H1 (cell line): ENCODE data around the gene MS4A8. TPM values are rescaled to one million over a fixed set of nuclear protein-coding genes. Genes with fewer than 3 reads are reported as not detected.

Experiments
- CTCF ChIA-PET: fragments of 300-600 bp; sonication (Branson Sonifier 250); formaldehyde crosslinking; loops from one replicate; lab custom pipeline; 2021; ENCODE audit not compliant: partially characterized antibody; lab: Charles Lee
- POLR2A ChIA-PET: fragments of 300-600 bp; sonication (Branson Sonifier 250); formaldehyde crosslinking; loops from one replicate; lab custom pipeline; 2021; ENCODE audit warnings: inconsistent platforms; ENCODE audit not compliant: partially characterized antibody; lab: Charles Lee
- DNase-seq, 2 experiments: peaks; one replicate each; pipeline versions ENCODE4 v3.0.0 to v3.0.0-alpha.2; 2010 to 2022; ENCODE audit warnings: low spot score in 2 of 2, low read depth in 1 of 2, mixed read lengths in 1 of 2
- FAIRE-seq: peaks from 2 replicates; lab custom pipeline; 2011; peaks lifted over from hg19 to GRCh38; lab: Jason Lieb, UNC
- H2AFZ ChIP-seq: 2 replicates; pipeline ENCODE4 v1.8.1; 2012; ENCODE audit warnings: low read length, inconsistent platforms
- H2AK5ac ChIP-seq: 2 replicates; pipeline ENCODE4 v1.6.1; 2013; ENCODE audit warnings: low read depth, low read length
- H2BK120ac ChIP-seq: replicated peaks from 2 replicates; pipeline ENCODE3; 2013; ENCODE audit warnings: low read depth, low read length, inconsistent platforms
- H2BK12ac ChIP-seq: 2 replicates; pipeline ENCODE4 v1.6.1; 2013; ENCODE audit warnings: low read depth, low read length
- H2BK15ac ChIP-seq: 2 replicates; pipeline ENCODE4 v1.6.1; 2013; ENCODE audit warnings: low read length
- H2BK20ac ChIP-seq: 2 replicates; pipeline ENCODE4 v1.6.1; 2013; ENCODE audit warnings: low read length
- H2BK5ac ChIP-seq: 2 replicates; pipeline ENCODE4 v1.6.1; 2013; ENCODE audit warnings: low read depth, low read length
- H3K14ac ChIP-seq: 2 replicates; pipeline ENCODE4 v1.6.1; 2013; ENCODE audit warnings: inconsistent platforms; ENCODE audit not compliant: insufficient read length
- H3K18ac ChIP-seq: 2 replicates; pipeline ENCODE4 v1.6.1; 2013; ENCODE audit warnings: low read length; ENCODE audit errors: extremely low read depth
- H3K23ac ChIP-seq: 2 replicates; pipeline ENCODE4 v1.6.1; 2013; ENCODE audit warnings: inconsistent platforms; ENCODE audit not compliant: insufficient read length
- H3K23me2 ChIP-seq: 2 replicates; pipeline ENCODE4 v1.6.1; 2013; ENCODE audit warnings: low read depth, low read length
- H3K27ac ChIP-seq: 2 replicates; pipeline ENCODE4 v1.6.1; 2011; ENCODE audit warnings: low read depth, low read length, inconsistent platforms
- H3K27me3 ChIP-seq, 4 experiments: replicated peaks in 1 of 4; 1 replicate in 1 of 4; 2 replicates in 3 of 4; pipeline versions ENCODE4 v1.6.1 to v1.8.1; 2011 to 2013; ENCODE audit warnings: low read length in 3 of 4, mild to moderate bottlenecking in 3 of 4, inconsistent platforms in 2 of 4, mixed read lengths in 2 of 4, moderate library complexity in 1 of 4; ENCODE audit not compliant: control insufficient read depth in 3 of 4, insufficient read depth in 3 of 4; ENCODE audit errors: extremely low read depth in 1 of 4
- H3K36me3 ChIP-seq, 4 experiments: 2 replicates each; pipeline versions ENCODE4 v1.6.1 to v1.8.1; 2011 to 2013; ENCODE audit warnings: mild to moderate bottlenecking in 4 of 4, low read length in 3 of 4, moderate library complexity in 2 of 4, control low read depth in 1 of 4, inconsistent platforms in 1 of 4; ENCODE audit not compliant: insufficient read depth in 4 of 4, control insufficient read depth in 2 of 4
- H3K4ac ChIP-seq: replicated peaks from 2 replicates; pipeline ENCODE3; 2013; ENCODE audit warnings: low read length, low read depth, mixed read lengths, inconsistent platforms; ENCODE audit not compliant: insufficient read length
- H3K4me1 ChIP-seq, 4 experiments: replicated peaks in 1 of 4; 1 replicate in 1 of 4; 2 replicates in 3 of 4; pipeline versions ENCODE4 v1.6.1 to v1.8.1; 2011 to 2013; ENCODE audit warnings: low read length in 3 of 4, inconsistent platforms in 2 of 4, mixed read lengths in 1 of 4; ENCODE audit not compliant: insufficient read depth in 4 of 4, control insufficient read depth in 3 of 4
- H3K4me2 ChIP-seq, 2 experiments: 2 replicates each; pipeline versions ENCODE4 v1.6.1 to v1.8.1; 2011 to 2013; ENCODE audit warnings: low read depth in 2 of 2, low read length in 2 of 2, control low read depth in 1 of 2, inconsistent platforms in 1 of 2, mild to moderate bottlenecking in 1 of 2; ENCODE audit not compliant: insufficient read depth in 1 of 2
- H3K4me3 ChIP-seq, 4 experiments: fragments of 200-600, 300-600 bp in 1 of 4; sonication (generic), shearing (Covaris generic), sonication (Bioruptor Twin) in 1 of 4; 2 replicates each; pipeline versions ENCODE4 v1.5.1 to v1.8.1; 2011 to 2016; ENCODE audit warnings: low read length in 4 of 4, low read depth in 3 of 4, control low read depth in 2 of 4, inconsistent platforms in 2 of 4, mild to moderate bottlenecking in 2 of 4, mixed read lengths in 1 of 4, moderate library complexity in 1 of 4; ENCODE audit not compliant: insufficient read depth in 2 of 4; ENCODE audit errors: extremely low read depth in 1 of 4
- H3K56ac ChIP-seq: replicated peaks from 2 replicates; pipeline ENCODE3; 2013; ENCODE audit warnings: low read depth, mild to moderate bottlenecking, mixed read lengths, low read length, inconsistent platforms; ENCODE audit not compliant: insufficient read length
- H3K79me1 ChIP-seq: 2 replicates; pipeline ENCODE4 v1.6.1; 2013; ENCODE audit warnings: low read depth, low read length, control low read depth
- H3K79me2 ChIP-seq, 2 experiments: 2 replicates each; pipeline versions ENCODE4 v1.6.1 to v1.8.1; 2012 to 2013; ENCODE audit warnings: low read length in 2 of 2, mild to moderate bottlenecking in 2 of 2, inconsistent platforms in 1 of 2; ENCODE audit not compliant: insufficient read depth in 2 of 2, control insufficient read depth in 1 of 2
- H3K9ac ChIP-seq, 4 experiments: replicated peaks in 1 of 4; 1 replicate in 1 of 4; 2 replicates in 3 of 4; pipeline versions ENCODE4 v1.6.1 to v1.8.1; 2011 to 2013; ENCODE audit warnings: low read depth in 3 of 4, low read length in 3 of 4, control low read depth in 2 of 4, mild to moderate bottlenecking in 2 of 4, moderate library complexity in 2 of 4, inconsistent platforms in 1 of 4; ENCODE audit errors: extremely low read depth in 1 of 4
- H3K9me3 ChIP-seq, 2 experiments: 2 replicates each; pipeline versions ENCODE4 v1.6.1 to v1.8.1; 2012 to 2013; ENCODE audit warnings: mild to moderate bottlenecking in 2 of 2, moderate library complexity in 2 of 2, control low read depth in 1 of 2, inconsistent platforms in 1 of 2, low read depth in 1 of 2, low read length in 1 of 2, mixed read lengths in 1 of 2; ENCODE audit not compliant: insufficient read depth in 2 of 2
- H4K20me1 ChIP-seq, 2 experiments: replicated peaks in 1 of 2; 2 replicates each; pipeline versions ENCODE3 to v1.8.1; 2011 to 2013; ENCODE audit warnings: inconsistent platforms in 2 of 2, low read length in 2 of 2, mild to moderate bottlenecking in 1 of 2; ENCODE audit not compliant: insufficient read depth in 2 of 2, control insufficient read depth in 1 of 2
- H4K5ac ChIP-seq: 2 replicates; pipeline ENCODE4 v1.6.1; 2013; ENCODE audit warnings: low read length, low read depth, mixed read lengths, inconsistent platforms; ENCODE audit not compliant: insufficient read length
- H4K8ac ChIP-seq: 2 replicates; pipeline ENCODE4 v1.8.0; 2013; ENCODE audit warnings: mild to moderate bottlenecking, moderate library complexity, low read length, inconsistent platforms; ENCODE audit not compliant: insufficient read depth; ENCODE audit errors: extremely low read depth
- H4K91ac ChIP-seq: replicated peaks from 2 replicates; pipeline ENCODE3; 2013; ENCODE audit warnings: low read length, mixed read lengths, inconsistent platforms; ENCODE audit not compliant: insufficient read length
- EZH2 ChIP-seq: fragments of 200-600 bp; sonication (generic); IDR thresholded peaks from 2 replicates; pipeline ENCODE4 v1.7.1; 2012; ENCODE audit warnings: low read depth, mild to moderate bottlenecking, moderate library complexity, low read length, inconsistent platforms; ENCODE audit not compliant: severe bottlenecking
- MAFK ChIP-seq: IDR thresholded peaks from 2 replicates; pipeline ENCODE4 v1.6.1; 2012; ENCODE audit warnings: low read depth, mild to moderate bottlenecking, improper control_type of control experiment, low read length
- NANOG ChIP-seq: IDR thresholded peaks from 2 replicates; pipeline ENCODE4 v1.6.1; 2011; ENCODE audit warnings: low read length, low read depth, mild to moderate bottlenecking, inconsistent platforms; ENCODE audit not compliant: insufficient read depth, poor library complexity, severe bottlenecking
- PHF8 ChIP-seq: fragments of 200-600 bp; sonication (generic); conservative IDR thresholded peaks from 2 replicates; pipeline ENCODE4 v1.7.1; 2012; ENCODE audit warnings: low read depth, mild to moderate bottlenecking, inconsistent platforms, low read length, moderate library complexity
- RBBP5 ChIP-seq: IDR thresholded peaks from 2 replicates; pipeline ENCODE4 v1.7.1; 2012; ENCODE audit warnings: low read depth, mild to moderate bottlenecking, inconsistent platforms, low read length, moderate library complexity, borderline replicate concordance
- SP1 ChIP-seq: IDR thresholded peaks from 2 replicates; pipeline ENCODE4 v1.6.1; 2011; ENCODE audit warnings: low read depth, low read length
- SUZ12 ChIP-seq: fragments of 200-600 bp; sonication (generic); IDR thresholded peaks from 2 replicates; pipeline ENCODE4 v1.6.1; 2012; ENCODE audit warnings: mild to moderate bottlenecking, inconsistent platforms, low read length, moderate library complexity, mixed read lengths
- TBP ChIP-seq: IDR thresholded peaks from 2 replicates; pipeline ENCODE4 v1.6.1; 2011; ENCODE audit warnings: low read depth, low read length, improper control_type of control experiment
- TEAD4 ChIP-seq: IDR thresholded peaks from 2 replicates; pipeline ENCODE4 v1.6.1; 2012; ENCODE audit warnings: low read depth, low read length, inconsistent platforms, mixed read lengths
- USF2 ChIP-seq: IDR thresholded peaks from 2 replicates; pipeline ENCODE4 v1.6.1; 2011; ENCODE audit warnings: low read length, improper control_type of control experiment
- WGBS, 2 experiments: shearing (Covaris generic) in 1 of 2; methylation state at CpG; one replicate each; pipeline versions ENCODE4 v1.1.6 to v1.1.7; 2013 to 2015; ENCODE audit warnings: low lambda C conversion rate in 2 of 2, mixed read lengths in 2 of 2, inconsistent platforms in 1 of 2, low coverage in 1 of 2, missing lambda C conversion rate in 1 of 2; ENCODE audit not compliant: insufficient replicate concordance in 2 of 2, insufficient coverage in 1 of 2, insufficient read length in 1 of 2; ENCODE audit errors: extremely low coverage in 1 of 2, missing lambda C conversion rate in 1 of 2; 5-methylcytosine and 5-hydroxymethylcytosine counted together
- long read RNA-seq, 2 experiments: library from RNA in 1 of 2; library from capped mRNA in 1 of 2; stranded (forward); transcript quantifications; one replicate each; pipeline ENCODE4 v2.0.0, GENCODE V29; 2021; ENCODE audit warnings: inconsistent platforms in 1 of 2
- polyA minus RNA-seq, 3 experiments: library from RNA; depleted of rRNA, polyadenylated mRNA; stranded (reverse); fragments of >200 nt; gene quantifications; 1 replicate in 2 of 3; 2 replicates in 1 of 3; pipeline ENCODE4 v1.2.3, GENCODE V29; 2011
- polyA plus RNA-seq, 7 experiments: library from polyadenylated mRNA; depleted of rRNA in 3 of 7; stranded (reverse) in 5 of 7; unstranded in 2 of 7; fragments of >200 nt in 5 of 7; fragments of 200-250 nt in 2 of 7; gene quantifications; 1 replicate in 5 of 7; 2 replicates in 1 of 7; 4 replicates in 1 of 7; pipeline versions ENCODE4 v1.2.1 to v1.2.3, GENCODE V29; 2011 to 2013; ENCODE audit warnings: missing spikeins in 2 of 7, mixed read lengths in 2 of 7
- total RNA-seq: library from RNA; stranded (reverse); fragmentation: NEBNext Ultra II Directional; extraction: Animal tissue kit (Norgen Biotek cat#: 25700); gene quantifications from 2 replicates; pipeline ENCODE4 v1.2.1, GENCODE V29; 2021

Gene MS4A8
- total RNA-seq (not detected in 2 replicates), polyA plus RNA-seq (2011; rRNA removed) (not detected in 2 replicates), polyA minus RNA-seq (2011; rRNA and poly(A)+ RNA removed) (not detected in 2 replicates)
- not detected for polyA plus RNA-seq (2011; cell fraction: cytosol; rRNA removed)
- not detected for polyA plus RNA-seq (2011; cell fraction: nucleus; rRNA removed)
- not detected in 4 replicates for polyA plus RNA-seq (2012, experiment 1 of 2)
- polyA plus RNA-seq (2012, experiment 2 of 2), result not detected
- not detected for polyA plus RNA-seq (2013, experiment 1 of 2)
- polyA plus RNA-seq (2013, experiment 2 of 2), result not detected
- not detected for polyA minus RNA-seq (2011; cell fraction: cytosol; rRNA and poly(A)+ RNA removed)
- polyA minus RNA-seq (2011; cell fraction: nucleus; rRNA and poly(A)+ RNA removed), result not detected
- long read RNA-seq, experiment 1, result 0 reads
- long read RNA-seq, experiment 2, result 0 reads

- Histone ChIP-seq H4K20me1 (no peaks in the 10 kb centered on the region), H3K4me2 (no peak within 1 kb of the TSS), H2AK5ac (no peak within 1 kb of the TSS), H2BK20ac (no peak within 1 kb of the TSS), H2BK12ac (no peak within 1 kb of the TSS), H2AFZ (0 out of 2 replicates have a peak within 1 kb of the TSS, but pooled peaks have one; percentile 14), H3K27ac (no peak within 1 kb of the TSS), H2BK15ac (no peak within 1 kb of the TSS), H4K5ac (no peak within 1 kb of the TSS), H2BK120ac (no peak within 1 kb of the TSS), H3K14ac (no peak within 1 kb of the TSS), H3K79me1 (no peaks in the 10 kb centered on the region), H3K36me3 (no peaks in the 10 kb centered on the region), H4K91ac (no peak within 1 kb of the TSS), H3K79me2 (no peaks in the 10 kb centered on the region), H3K18ac (no peak within 1 kb of the TSS), H3K4ac (no peak within 1 kb of the TSS), H2BK5ac (no peak within 1 kb of the TSS), H4K8ac (no peak within 1 kb of the TSS), H3K56ac (no peak within 1 kb of the TSS), H3K9me3 (no peaks in the 10 kb centered on the region), H3K27me3 (no peaks in the 10 kb centered on the region), H3K9ac (no peak within 1 kb of the TSS), H3K23ac (no peak within 1 kb of the TSS), H3K4me3 (no peak within 1 kb of the TSS), H3K23me2 (no peaks in the 10 kb centered on the region), H3K4me1 (peaks cover 0 to 2% (median 0%) of the 10 kb centered on the region in 4 experiments; a peak in 3 of 7 replicates)
- DNase-seq (no peak), FAIRE-seq (no peak)
- ChIA-PET POLR2A (no interaction called here), CTCF (interaction anchor here (0.7 to 8.6 kb wide), 8 partner anchors 9 to 75 kb away, joined by 5 to 90 read pairs (median 6); partner anchors contain the start of gene MS4A15)
- 85% methylated on average over 2 of the region's 2 CpGs; no CpG with 5 or more reads in 1 of the 2 experiments for WGBS, 2 experiments
- no peak for TF ChIP-seq PHF8
- no peak for TF ChIP-seq EZH2
- no peak for TF ChIP-seq TEAD4
- no peak for TF ChIP-seq RBBP5
- TF ChIP-seq NANOG, result no peak
- no peak for TF ChIP-seq USF2
- no peak for TF ChIP-seq SUZ12
- no peak for TF ChIP-seq MAFK
- TF ChIP-seq TBP, result no peak
- TF ChIP-seq SP1, result no peak
Measured at GRCh38 chr11:60699284-60699691, at the start of gene MS4A8. MS4A8 (plus strand) TSS chr11:60699612; CDS start chr11:60700861, 1,249 bp downstream.
